Ovary (tissue), 9 donors: ENCODE measurements around the gene FOXO6. TPM values are rescaled to one million over a fixed set of nuclear protein-coding genes. Genes with fewer than 3 reads are reported as not detected.
A peak's percentile ranks its signal among the peaks of the same experiment; 100 is the strongest.

Source experiments
- DNase-seq, 5 donors: peaks; one replicate each; pipeline ENCODE4 v3.0.0-alpha.2; 2019 to 2020
- H3K27ac ChIP-seq, 2 donors: fragments of 200-600 bp; one replicate each; pipeline versions ENCODE4 v1.5.1 to v1.8.0; 2019 to 2022
- H3K27me3 ChIP-seq: fragments of 200-600 bp; one replicate; pipeline ENCODE4 v1.8.0; 2022
- H3K36me3 ChIP-seq: fragments of 200-600 bp; sonication (generic); one replicate; pipeline ENCODE4 v1.5.1; 2019
- H3K4me1 ChIP-seq: one replicate; pipeline ENCODE4 v1.8.1; 2013; ENCODE audit warnings: mild to moderate bottlenecking, moderate library complexity; ENCODE audit not compliant: insufficient read depth
- H3K4me3 ChIP-seq: fragments of 200-600 bp; sonication (generic); one replicate; pipeline ENCODE4 v1.5.1; 2017
- H3K9me3 ChIP-seq, 2 donors: fragments of 200-600 bp in 1 of 2; sonication (generic) in 1 of 2; one replicate each; pipeline versions ENCODE4 v1.5.1 to v1.8.1; 2013 to 2019; ENCODE audit warnings: mild to moderate bottlenecking in 1 of 2, moderate library complexity in 1 of 2
- CTCF ChIP-seq, 3 donors: fragments of 450-650 bp in 2 of 3; fragments of 200-600 bp in 1 of 3; IDR thresholded peaks; one replicate each; pipeline versions ENCODE4 v1.5.1 to v1.8.0; 2016 to 2022; ENCODE audit warnings: antibody characterized with exemption in 3 of 3, mild to moderate bottlenecking in 1 of 3
- EP300 ChIP-seq: sonication (generic); formaldehyde crosslinking; IDR thresholded peaks from one replicate; pipeline ENCODE4 v1.6.1; 2017; ENCODE audit warnings: antibody characterized with exemption
- POLR2A ChIP-seq: fragments of 450-650 bp; IDR thresholded peaks from one replicate; pipeline ENCODE4 v1.6.1; 2017; ENCODE audit warnings: antibody characterized with exemption, mild to moderate bottlenecking, moderate library complexity
- WGBS, 3 donors: extraction: QIAGEN DNeasy Blood & Tissue Kit in 1 of 3; methylation state at CpG; one replicate each; pipeline versions ENCODE4 v1.1.5 to v1.1.7; 2013 to 2017; 5-methylcytosine and 5-hydroxymethylcytosine counted together
- intact Hi-C, 4 donors: fragments of 100-400 bp; cut with DNase I; formaldehyde crosslinking; loops; one replicate each; pipeline versions ENCODE4 v1.11.0 to v1.15.1; 2022 to 2023
- polyA plus RNA-seq, 2 donors: library from polyadenylated mRNA; stranded (reverse); fragments of 200-250 nt in 1 of 2; fragments of 350-450 nt in 1 of 2; fragmentation: Illumina TruSeq in 1 of 2; extraction: RNeasy Lipid Tissue Mini Kit (QIAGEN cat#74804) in 1 of 2; gene quantifications; one replicate each; pipeline ENCODE4 v1.2.3, GENCODE V29; 2013 to 2014
- total RNA-seq, 7 donors: library from RNA; depleted of rRNA in 2 of 7; stranded (reverse); fragments of >200 nt in 2 of 7; fragmentation: NEBNext Ultra II Directional in 3 of 7; extraction: Animal tissue kit (Norgen Biotek cat#: 25700) in 3 of 7; gene quantifications; one replicate each; pipeline versions ENCODE4 v1.1.0 to v1.2.4, GENCODE V29; 2016 to 2023
- donor health status: DM: no; HTN: no; CAD: no; lungs with moderate emphysema.
- donor health status: DM: no; HTN: no; CAD: no.
- donor health status: Bipolar disorder and iron deficiency.
- donor health status: DM: yes; HTN: yes; CAD: no.
- donor health status: DM: no; HTN: no; CAD: no.
- donor health status: DM: yes; HTN: yes; CAD: no.

The FOXO6 gene
- total and polyA plus RNA-seq, 9 donors: 0.90 to 18.9 (median 6.1) TPM

- Histone ChIP-seq H3K36me3 (no peaks in the 10 kb centered on the region), H3K9me3 (no peaks in the 10 kb centered on the region), H3K4me1 (peaks cover 28% of the 10 kb centered on the region), H3K4me3 (no peak overlapping the region), H3K27me3 (no peaks in the 10 kb centered on the region), H3K27ac (no peak overlapping the region)
- intact Hi-C loops: no loop called here
- 71 to 78% (median 72%) methylated on average over 7 of the region's 7 CpGs for WGBS, 3 donors
- peak in 3 of 5 donors; percentile 27 to 46 (median 31) for DNase-seq
- TF ChIP-seq EP300 (no peak), POLR2A (no peak), CTCF (IDR thresholded peaks at IDR 0.05) (no peak)
Measured at GRCh38 chr1:41368801-41369200, 7.6 kb downstream of the FOXO6 start.

- no peaks in the 10 kb centered on the region for H3K9me3 ChIP-seq
- 89 to 95% (median 95%) methylated on average over 2 of the region's 2 CpGs for WGBS, 3 donors
- no peaks in the 10 kb centered on the region for H3K27me3 ChIP-seq
- H3K27ac ChIP-seq: no peak overlapping the region
- TF ChIP-seq POLR2A (no peak), EP300 (no peak), CTCF (IDR thresholded peaks at IDR 0.05) (no peak)
- H3K36me3 ChIP-seq: no peaks in the 10 kb centered on the region
- intact Hi-C loops: no loop called here
- H3K4me3 ChIP-seq: no peak overlapping the region
- H3K4me1 ChIP-seq: peaks cover 28% of the 10 kb centered on the region
- DNase-seq: peak in 3 of 5 donors; percentile 15 to 31 (median 24)
Measured at GRCh38 chr1:41369531-41369930, 8.3 kb downstream of the FOXO6 start.

DNA sequence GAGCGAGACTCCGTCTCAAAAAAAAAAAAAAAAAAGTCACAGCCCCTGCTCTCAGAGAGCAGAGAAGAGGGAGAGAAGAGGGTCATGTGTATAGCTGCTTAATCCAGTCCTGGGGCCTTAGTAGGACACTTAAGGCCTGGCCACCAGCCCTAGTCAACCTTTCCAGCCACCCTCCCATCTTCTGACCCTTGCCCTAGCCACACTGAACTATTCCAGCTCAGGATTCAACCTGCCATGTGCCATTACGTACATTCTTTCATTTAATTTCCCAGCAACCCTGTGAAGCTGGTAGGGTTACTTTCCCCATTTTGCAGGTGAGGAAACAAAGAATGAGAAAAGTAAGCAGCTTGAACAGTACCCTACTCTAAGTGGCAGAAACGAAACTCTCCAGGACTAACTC, 9.0 kb downstream of the FOXO6 start:
- TF ChIP-seq CTCF (IDR thresholded peaks at IDR 0.05) (no peak), EP300 (no peak), POLR2A (no peak)

GRCh38 chr1:41370756-41371420, 9.7 kb downstream of the FOXO6 start:
- peak; percentile 53 to 80 (median 68) for DNase-seq
- Histone ChIP-seq H3K9me3 (no peaks in the 10 kb centered on the region), H3K36me3 (no peaks in the 10 kb centered on the region), H3K4me1 (peaks cover 25% of the 10 kb centered on the region), H3K27ac (peak overlapping the region; percentile 25 to 60), H3K27me3 (no peaks in the 10 kb centered on the region), H3K4me3 (no peak overlapping the region)
- WGBS, 3 donors: 13 to 34% (median 34%) methylated on average over 5 of the region's 5 CpGs
- no peak for TF ChIP-seq CTCF (IDR thresholded peaks at IDR 0.05)
- no peak for TF ChIP-seq EP300
- intact Hi-C loops: no loop called here

More for the DNA sequence above, 9.0 kb downstream of the FOXO6 start:
- intact Hi-C loops: no loop called here
- no peak overlapping the region for H3K4me3 ChIP-seq
- peak in 1 of 5 donors; percentile 10 for DNase-seq
- H3K27me3 ChIP-seq: no peaks in the 10 kb centered on the region
- H3K36me3 ChIP-seq: no peaks in the 10 kb centered on the region
- H3K9me3 ChIP-seq: no peaks in the 10 kb centered on the region
- H3K4me1 ChIP-seq: peaks cover 28% of the 10 kb centered on the region
- 87 to 93% (median 90%) methylated on average over 4 of the region's 4 CpGs for WGBS, 3 donors
- H3K27ac ChIP-seq: peak overlapping the region; percentile 25 to 60
